Kidney (tissue), 14 donors: ENCODE measurements around the gene TPRN. TPM values are rescaled to one million over a fixed set of nuclear protein-coding genes. Genes with fewer than 3 reads are reported as not detected.

ENCODE experiments used
- DNase-seq, 5 donors: peaks; one replicate each; pipeline ENCODE4 v3.0.0-alpha.2; 2013 to 2020
- FAIRE-seq: peaks from 2 replicates; lab custom pipeline; 2012; peaks lifted over from hg19 to GRCh38; lab: Jason Lieb, UNC
- H3K27ac ChIP-seq, 2 donors: one replicate each; pipeline ENCODE4 v1.7.0; 2013; ENCODE audit warnings: low read depth in 2 of 2, low read length in 2 of 2, inconsistent platforms in 1 of 2
- H3K27me3 ChIP-seq: one replicate; pipeline ENCODE4 v1.7.1; 2013; ENCODE audit warnings: low read length, inconsistent platforms; ENCODE audit not compliant: control insufficient read depth, insufficient read depth
- H3K36me3 ChIP-seq, 3 donors: one replicate each; pipeline versions ENCODE4 v1.7.0 to v1.7.1; 2013; ENCODE audit warnings: low read length in 3 of 3, control low read depth in 1 of 3, inconsistent platforms in 1 of 3; ENCODE audit not compliant: insufficient read depth in 3 of 3, control insufficient read depth in 2 of 3
- H3K4me1 ChIP-seq, 3 donors: one replicate each; pipeline versions ENCODE4 v1.7.0 to v1.7.1; 2013; ENCODE audit warnings: low read length in 3 of 3, inconsistent platforms in 1 of 3, low read depth in 1 of 3; ENCODE audit not compliant: control insufficient read depth in 2 of 3, insufficient read depth in 2 of 3
- H3K4me3 ChIP-seq, 3 donors: one replicate each; pipeline versions ENCODE4 v1.7.0 to v1.8.1; 2013; ENCODE audit warnings: low read length in 3 of 3, control low read depth in 1 of 3, inconsistent platforms in 1 of 3
- H3K9ac ChIP-seq, 3 donors: one replicate each; pipeline versions ENCODE4 v1.7.0 to v1.7.1; 2013; ENCODE audit warnings: low read length in 3 of 3, control low read depth in 1 of 3, inconsistent platforms in 1 of 3
- H3K9me3 ChIP-seq, 3 donors: one replicate each; pipeline versions ENCODE4 v1.7.0 to v1.7.1; 2013; ENCODE audit warnings: low read length in 3 of 3, control low read depth in 1 of 3, inconsistent platforms in 1 of 3; ENCODE audit not compliant: control insufficient read depth in 2 of 3, insufficient read depth in 1 of 3
- CTCF ChIP-seq: IDR thresholded peaks from 3 replicates; pipeline ENCODE4 v1.5.1; 2012; ENCODE audit warnings: mild to moderate bottlenecking, moderate library complexity, borderline replicate concordance; ENCODE audit not compliant: insufficient read depth; ENCODE audit errors: extremely low read depth
- intact Hi-C: fragments of 100-400 bp; cut with DNase I; formaldehyde crosslinking; loops from one replicate; pipeline ENCODE4 v1.11.1; 2022
- polyA plus RNA-seq: library from polyadenylated mRNA; stranded (reverse); fragments of 350-450 nt; fragmentation: Illumina TruSeq; extraction: RNeasy Lipid Tissue Mini Kit (QIAGEN cat#74804); gene quantifications from one replicate; pipeline ENCODE4 v1.2.3, GENCODE V29; 2014; ENCODE audit warnings: low read depth, low replicate concordance; ENCODE audit not compliant: insufficient read depth
- total RNA-seq: library from RNA; stranded (reverse); fragmentation: NEBNext Ultra II Directional; extraction: Animal tissue kit (Norgen Biotek cat#: 25700); gene quantifications from one replicate; pipeline ENCODE4 v1.2.1, GENCODE V29; 2021
- donor health status: control.
- donor health status: control.
- donor health status: control.
- donor health status: control.
- donor health status: control.
- donor health status: DM: yes; HTN: yes; CAD: no.
- donor health status: Normal renal cell carcinoma (clear cell type).

Gene TPRN
- total and polyA plus RNA-seq, 2 donors from 2014 or later, result 47.2 to 49.5 TPM

DNA sequence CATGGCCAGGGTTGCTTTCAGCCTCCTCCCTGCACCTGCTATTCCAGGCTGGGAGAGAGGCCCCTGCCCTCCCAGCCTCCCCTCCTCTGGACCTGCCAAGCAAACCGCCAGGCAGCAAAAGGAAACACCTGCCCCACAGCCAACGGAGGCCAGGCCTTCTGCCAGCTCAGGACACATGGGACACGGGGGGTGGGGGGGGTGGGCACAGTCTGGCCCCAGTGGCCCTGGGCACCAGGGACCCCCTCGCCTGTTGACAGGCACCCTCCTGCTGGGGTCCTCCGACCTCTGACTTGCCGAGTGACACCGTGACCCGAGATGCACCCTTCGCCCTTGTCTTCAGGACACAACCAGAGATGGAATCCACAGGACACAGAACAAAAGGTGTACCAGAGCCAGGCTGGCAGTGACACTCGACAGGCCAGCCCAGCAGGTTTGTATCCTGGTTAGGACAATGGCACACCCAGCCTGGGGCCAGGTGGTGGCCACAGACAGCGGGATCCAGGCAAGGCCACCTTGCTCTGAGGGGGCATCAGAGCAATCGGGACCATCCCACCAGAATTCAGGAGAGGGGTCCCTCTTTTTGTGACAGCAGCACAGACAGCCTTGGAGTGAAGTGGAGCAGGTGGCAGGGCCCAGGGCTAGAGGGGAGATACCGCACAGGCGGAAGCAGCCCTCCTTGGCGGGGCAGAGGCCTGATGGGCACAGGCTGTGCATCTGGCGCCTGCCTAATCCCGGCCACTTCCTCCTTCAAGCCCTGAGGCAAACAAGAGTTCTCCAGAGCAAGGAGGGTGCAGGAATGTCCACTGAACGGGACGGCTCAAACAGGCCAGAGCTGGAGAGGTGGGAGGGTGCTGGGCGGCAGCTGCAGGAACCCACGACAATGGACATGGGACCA, 27.4 kb downstream of the TPRN start:
- no peak for FAIRE-seq
- H3K27me3 ChIP-seq, result no peaks in the 10 kb centered on the region
- TF ChIP-seq CTCF, result no peak
- DNase-seq, result no peak
- intact Hi-C loops, result no loop called here
- H3K4me3 ChIP-seq, result no peak overlapping the region
- peaks cover 0 to 10% (median 0%) of the 10 kb centered on the region in 3 donors for H3K4me1 ChIP-seq
- no peaks in the 10 kb centered on the region for H3K9me3 ChIP-seq
- H3K27ac ChIP-seq, result no peak overlapping the region
- H3K36me3 ChIP-seq, result no peaks in the 10 kb centered on the region
- no peak overlapping the region for H3K9ac ChIP-seq

DNA sequence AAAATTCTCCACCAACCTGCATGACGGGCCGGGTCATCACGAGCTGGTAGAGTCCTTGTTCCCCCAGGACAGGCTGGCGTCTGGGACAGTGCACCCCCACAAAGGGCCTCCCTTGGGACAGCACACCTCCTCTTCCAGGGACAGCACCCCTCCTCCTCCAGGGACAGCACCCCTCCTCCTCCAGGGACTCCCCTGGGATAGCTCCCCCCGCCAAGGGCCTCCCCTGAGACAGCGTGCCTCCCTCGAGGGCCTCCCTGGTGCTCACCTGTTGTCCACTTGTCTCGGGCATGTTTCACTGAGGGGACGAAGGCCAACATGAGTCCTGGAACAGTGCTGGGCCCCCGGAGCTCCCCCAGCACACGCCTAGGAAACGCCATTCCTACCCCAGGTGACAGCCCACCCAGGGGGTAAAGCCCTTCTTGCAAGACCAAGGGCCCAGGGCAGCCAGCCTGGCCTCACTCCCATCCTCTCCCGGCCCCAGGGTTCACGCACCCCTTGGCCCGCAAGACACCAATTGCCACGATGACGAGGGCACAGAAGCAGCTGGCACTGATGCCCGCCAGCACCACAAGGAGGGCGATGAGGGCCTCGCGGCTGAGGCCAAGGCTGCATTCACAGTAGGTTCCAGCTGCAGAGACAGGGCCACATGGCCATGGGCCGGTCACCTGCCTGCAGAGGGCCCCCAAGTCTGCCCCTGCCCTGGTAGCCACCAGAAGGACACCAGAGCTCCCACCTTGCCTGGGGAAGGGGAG, 29.2 kb downstream of the TPRN start:
- no peak for FAIRE-seq
- no peak overlapping the region for H3K4me3 ChIP-seq
- peaks cover 5% of the 10 kb centered on the region for H3K27me3 ChIP-seq
- H3K9me3 ChIP-seq, result no peaks in the 10 kb centered on the region
- TF ChIP-seq CTCF, result no peak
- no peak overlapping the region for H3K27ac ChIP-seq
- no peak for DNase-seq
- no peaks in the 10 kb centered on the region for H3K36me3 ChIP-seq
- intact Hi-C loops, result no loop called here
- H3K9ac ChIP-seq, result no peak overlapping the region
- H3K4me1 ChIP-seq, result peaks cover 0 to 12% (median 0%) of the 10 kb centered on the region in 3 donors

DNA sequence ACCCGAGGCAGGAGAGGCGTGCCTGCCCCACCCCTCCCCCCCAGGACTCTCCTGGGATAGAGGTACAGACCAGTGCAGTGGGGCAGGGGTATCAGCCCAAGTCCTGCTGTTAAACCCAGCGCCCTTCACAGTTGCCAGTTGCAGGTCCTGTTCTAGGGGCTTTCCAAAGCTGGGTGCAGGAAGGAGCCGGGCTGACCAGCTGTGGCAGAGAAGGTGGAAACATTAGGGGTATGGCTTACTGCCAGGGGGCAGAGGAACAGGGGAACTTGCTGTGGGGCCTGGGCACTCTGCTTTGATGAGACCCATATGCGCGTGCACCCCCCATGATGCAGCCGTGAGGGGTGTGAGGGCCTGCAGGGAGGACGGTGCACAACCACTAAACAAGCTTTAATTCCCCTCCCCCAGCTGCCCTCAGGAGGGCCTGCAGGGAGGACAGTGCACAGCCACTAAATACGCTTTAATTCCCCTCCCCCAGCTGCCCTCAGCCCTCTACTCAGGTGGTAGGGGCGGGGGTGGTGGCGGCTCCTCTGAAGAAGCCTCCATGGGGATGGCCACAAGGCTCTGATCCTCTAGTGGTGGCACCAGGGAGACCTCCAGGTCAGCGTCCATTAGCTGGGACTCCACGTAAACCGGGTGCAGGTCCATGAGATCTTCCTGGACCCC, 29.9 kb downstream of the TPRN start:
- no peak overlapping the region for H3K4me3 ChIP-seq
- peaks cover 0 to 12% (median 0%) of the 10 kb centered on the region in 3 donors for H3K4me1 ChIP-seq
- H3K27me3 ChIP-seq, result peaks cover 10% of the 10 kb centered on the region
- H3K9ac ChIP-seq, result no peak overlapping the region
- no peaks in the 10 kb centered on the region for H3K36me3 ChIP-seq
- intact Hi-C loops, result no loop called here
- H3K27ac ChIP-seq, result no peak overlapping the region
- no peak for TF ChIP-seq CTCF
- DNase-seq (no peak), FAIRE-seq (no peak)
- no peaks in the 10 kb centered on the region for H3K9me3 ChIP-seq
